Upper lobe of right lung (tissue), 1 donor: ENCODE results near the gene CDH1. TPM values are rescaled to one million over a fixed set of nuclear protein-coding genes. Genes with fewer than 3 reads are reported as not detected.

Experiments used
- ATAC-seq: fragments of 200-7000 bp; cut with Tn5 transposase; one replicate; pipeline ENCODE4 v1.9.1; 2020; ENCODE audit warnings: mild to moderate bottlenecking, moderate library complexity
- DNase-seq: peaks from one replicate; pipeline ENCODE4 v3.0.0-alpha.2; 2020
- H3K27ac ChIP-seq: fragments of 200-600 bp; one replicate; pipeline ENCODE4 v1.8.0; 2022
- H3K27me3 ChIP-seq: fragments of 200-600 bp; one replicate; pipeline ENCODE4 v1.8.0; 2022; ENCODE audit warnings: mild to moderate bottlenecking
- H3K36me3 ChIP-seq: fragments of 200-600 bp; one replicate; pipeline ENCODE4 v1.8.0; 2022
- H3K4me1 ChIP-seq: fragments of 200-600 bp; one replicate; pipeline ENCODE4 v1.8.0; 2022
- H3K4me3 ChIP-seq: fragments of 200-600 bp; one replicate; pipeline ENCODE4 v1.8.0; 2022; ENCODE audit warnings: mild to moderate bottlenecking
- H3K9me3 ChIP-seq: fragments of 200-600 bp; one replicate; pipeline ENCODE4 v1.8.0; 2022
- CTCF ChIP-seq: fragments of 200-600 bp; IDR thresholded peaks from one replicate; pipeline ENCODE4 v1.8.0; 2022; ENCODE audit warnings: antibody characterized with exemption
- intact Hi-C: fragments of 100-400 bp; cut with DNase I; formaldehyde crosslinking; loops from one replicate; pipeline ENCODE4 v1.11.0; 2022
- total RNA-seq: library from RNA; stranded (reverse); fragmentation: NEBNext Ultra II Directional; extraction: Animal tissue kit (Norgen Biotek cat#: 25700); gene quantifications from one replicate; pipeline ENCODE4 v1.2.1, GENCODE V29; 2021
- donor health status: DM: no; HTN: yes; CAD: no; lungs with severe emphysema.

The CDH1 gene
- total RNA-seq, 1 donor from 2014 or later: 128 TPM

GRCh38 chr16:68737730-68738629 lies 888 bp downstream of the CDH1 start:
- DNase-seq (peak; percentile 88), ATAC-seq (peak; percentile 79)
- H3K4me1 ChIP-seq: peaks cover 6% of the 10 kb centered on the region
- H3K36me3 ChIP-seq: no peaks in the 10 kb centered on the region
- intact Hi-C loops: no loop called here
- no peak for TF ChIP-seq CTCF
- peaks cover 24% of the 10 kb centered on the region for H3K27me3 ChIP-seq
- peak overlapping the region; percentile 39 for H3K4me3 ChIP-seq
- no peaks in the 10 kb centered on the region for H3K9me3 ChIP-seq
- H3K27ac ChIP-seq: peak overlapping the region; percentile 72

- DNase-seq: no peak
- H3K36me3 ChIP-seq: no peaks in the 10 kb centered on the region
- H3K4me3 ChIP-seq: no peak overlapping the region
- no peak for ATAC-seq
- TF ChIP-seq CTCF: no peak
- intact Hi-C loops: no loop called here
- peaks cover 24% of the 10 kb centered on the region for H3K27me3 ChIP-seq
- H3K27ac ChIP-seq: peak overlapping the region; percentile 30
- no peaks in the 10 kb centered on the region for H3K9me3 ChIP-seq
- H3K4me1 ChIP-seq: peaks cover 7% of the 10 kb centered on the region
These were observed 3.0 kb downstream of the CDH1 start for GRCh38 chr16:68739964-68740627.

GRCh38 chr16:68740628-68741346 lies 3.7 kb downstream of the CDH1 start:
- peak overlapping the region; percentile 30 for H3K27ac ChIP-seq
- ATAC-seq (no peak), DNase-seq (no peak)
- no peaks in the 10 kb centered on the region for H3K36me3 ChIP-seq
- no peaks in the 10 kb centered on the region for H3K9me3 ChIP-seq
- H3K27me3 ChIP-seq: peaks cover 23% of the 10 kb centered on the region
- TF ChIP-seq CTCF: no peak
- intact Hi-C loops: no loop called here
- peaks cover 7% of the 10 kb centered on the region for H3K4me1 ChIP-seq
- no peak overlapping the region for H3K4me3 ChIP-seq

GRCh38 chr16:68743664-68744063 lies 6.6 kb downstream of the CDH1 start:
- no peaks in the 10 kb centered on the region for H3K36me3 ChIP-seq
- H3K4me3 ChIP-seq: no peak overlapping the region
- intact Hi-C loops: no loop called here
- TF ChIP-seq CTCF: no peak
- ATAC-seq: no peak
- H3K27me3 ChIP-seq: no peaks in the 10 kb centered on the region
- H3K9me3 ChIP-seq: no peaks in the 10 kb centered on the region
- peaks cover 7% of the 10 kb centered on the region for H3K4me1 ChIP-seq
- no peak for DNase-seq
- H3K27ac ChIP-seq: peak overlapping the region; percentile 55

GRCh38 chr16:68744744-68745280 lies 7.7 kb downstream of the CDH1 start:
- intact Hi-C loops: no loop called here

More at GRCh38 chr16:68744744-68745280, 7.7 kb downstream of the CDH1 start:
- Histone ChIP-seq H3K9me3 (no peaks in the 10 kb centered on the region), H3K36me3 (no peaks in the 10 kb centered on the region), H3K4me1 (peaks cover 7% of the 10 kb centered on the region), H3K27ac (peak overlapping the region; percentile 55), H3K27me3 (no peaks in the 10 kb centered on the region), H3K4me3 (no peak overlapping the region)
- ATAC-seq: peak; percentile 92
- DNase-seq: peak; percentile 74
- TF ChIP-seq CTCF: no peak
